Activated B cell treated with CpG ODN at 0.5 μM for 24 hours (primary cell): ENCODE results near the gene MAML3. TPM values are rescaled to one million over a fixed set of nuclear protein-coding genes. Genes with fewer than 3 reads are reported as not detected.

Source experiments
- ATAC-seq: fragments of 200-7000 bp; cut with Tn5 transposase; one replicate; pipeline ENCODE4 v1.10.0; 2021; ENCODE audit warnings: low read depth, mild to moderate bottlenecking, moderate library complexity
- CTCF ChIA-PET: fragments of 350-600 bp; sonication (Branson Sonifier 250); formaldehyde crosslinking; loops from one replicate; lab custom pipeline; 2021; ENCODE audit warnings: antibody characterized with exemption; lab: Charles Lee
- POLR2A ChIA-PET: fragments of 350-600 bp; sonication (Branson Sonifier 250); formaldehyde crosslinking; loops from one replicate; lab custom pipeline; 2021; ENCODE audit warnings: antibody characterized with exemption; lab: Charles Lee
- DNase-seq: peaks from one replicate; pipeline ENCODE4 v3.0.0; 2022
- H3K27ac Mint-ChIP-seq: one replicate; pipeline ENCODE4 v1.8.0; 2020; ENCODE audit warnings: mixed read lengths
- H3K27me3 Mint-ChIP-seq: one replicate; pipeline ENCODE4 v1.8.0; 2021; ENCODE audit warnings: mixed read lengths
- H3K36me3 Mint-ChIP-seq: one replicate; pipeline ENCODE4 v1.8.0; 2021; ENCODE audit warnings: low read depth, mixed read lengths
- H3K4me1 Mint-ChIP-seq: one replicate; pipeline ENCODE4 v1.8.0; 2021; ENCODE audit warnings: mixed read lengths
- H3K4me3 Mint-ChIP-seq: one replicate; pipeline ENCODE4 v1.8.0; 2020; ENCODE audit warnings: mild to moderate bottlenecking, mixed read lengths
- H3K9me3 Mint-ChIP-seq: one replicate; pipeline ENCODE4 v1.8.0; 2020; ENCODE audit warnings: mixed read lengths
- intact Hi-C: fragments of 100-400 bp; cut with micrococcal nuclease; formaldehyde crosslinking; loops from one replicate; pipeline ENCODE4 v1.15.1; 2024
- total RNA-seq: library from RNA; stranded (reverse); gene quantifications from 2 replicates; pipeline ENCODE4 v1.2.3, GENCODE V29; 2022
- TF ChIP-seq, protein P1 (sequence below): fragments of 200-600 bp; IDR thresholded peaks from one replicate; pipeline ENCODE4 v1.8.0; 2022; ENCODE audit warnings: antibody characterized with exemption, mild to moderate bottlenecking

MAML3 gene
- total RNA-seq, 1 donor from 2014 or later: 2.6 TPM

DNA sequence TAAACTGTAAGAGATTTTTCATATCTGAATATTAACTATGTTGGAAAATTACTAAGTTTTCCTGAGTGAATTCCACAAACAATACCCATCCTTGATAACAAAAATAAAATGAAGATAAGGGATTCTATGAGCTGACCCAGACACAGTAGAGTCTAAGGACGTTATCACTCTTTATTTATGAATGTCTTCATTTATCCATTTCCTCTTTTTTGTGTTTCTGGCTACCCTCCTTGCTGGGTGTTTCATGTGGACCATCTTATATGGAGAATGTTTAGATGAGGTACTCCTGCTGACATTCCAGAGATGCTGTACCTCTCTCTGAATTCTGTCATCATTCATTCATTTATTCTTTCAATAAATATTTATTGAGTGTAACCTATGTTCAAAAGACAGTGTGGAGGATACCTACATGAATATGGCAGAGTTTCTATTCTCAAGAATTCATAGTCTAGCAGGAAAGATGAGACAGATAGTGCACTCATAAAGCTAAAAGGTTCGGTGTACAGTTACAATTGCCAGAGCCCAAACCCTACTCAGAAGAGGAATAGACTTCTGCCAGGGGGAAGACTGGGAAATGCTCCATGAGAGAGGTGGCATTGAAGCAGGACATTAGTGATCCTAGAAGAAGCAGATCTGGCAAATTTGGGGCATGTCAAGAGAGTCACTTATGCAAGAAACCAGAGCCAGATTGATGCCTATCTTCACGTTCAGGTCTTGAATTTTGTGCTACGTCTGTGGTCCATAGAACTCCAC is 195.8 kb downstream of the MAML3 start:
- Mint-ChIP-seq H3K27ac (no peak overlapping the region), H3K4me3 (no peak overlapping the region), H3K4me1 (peaks cover 7% of the 10 kb centered on the region), H3K36me3 (no peaks in the 10 kb centered on the region), H3K27me3 (peaks cover 10% of the 10 kb centered on the region), H3K9me3 (no peaks in the 10 kb centered on the region)
- ChIA-PET POLR2A (no interaction called here), CTCF (no interaction called here)
- intact Hi-C loops: no loop called here
- DNase-seq (no peak), ATAC-seq (no peak)
- TF ChIP-seq, protein P1, sequence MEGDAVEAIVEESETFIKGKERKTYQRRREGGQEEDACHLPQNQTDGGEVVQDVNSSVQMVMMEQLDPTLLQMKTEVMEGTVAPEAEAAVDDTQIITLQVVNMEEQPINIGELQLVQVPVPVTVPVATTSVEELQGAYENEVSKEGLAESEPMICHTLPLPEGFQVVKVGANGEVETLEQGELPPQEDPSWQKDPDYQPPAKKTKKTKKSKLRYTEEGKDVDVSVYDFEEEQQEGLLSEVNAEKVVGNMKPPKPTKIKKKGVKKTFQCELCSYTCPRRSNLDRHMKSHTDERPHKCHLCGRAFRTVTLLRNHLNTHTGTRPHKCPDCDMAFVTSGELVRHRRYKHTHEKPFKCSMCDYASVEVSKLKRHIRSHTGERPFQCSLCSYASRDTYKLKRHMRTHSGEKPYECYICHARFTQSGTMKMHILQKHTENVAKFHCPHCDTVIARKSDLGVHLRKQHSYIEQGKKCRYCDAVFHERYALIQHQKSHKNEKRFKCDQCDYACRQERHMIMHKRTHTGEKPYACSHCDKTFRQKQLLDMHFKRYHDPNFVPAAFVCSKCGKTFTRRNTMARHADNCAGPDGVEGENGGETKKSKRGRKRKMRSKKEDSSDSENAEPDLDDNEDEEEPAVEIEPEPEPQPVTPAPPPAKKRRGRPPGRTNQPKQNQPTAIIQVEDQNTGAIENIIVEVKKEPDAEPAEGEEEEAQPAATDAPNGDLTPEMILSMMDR: no peak

DNA sequence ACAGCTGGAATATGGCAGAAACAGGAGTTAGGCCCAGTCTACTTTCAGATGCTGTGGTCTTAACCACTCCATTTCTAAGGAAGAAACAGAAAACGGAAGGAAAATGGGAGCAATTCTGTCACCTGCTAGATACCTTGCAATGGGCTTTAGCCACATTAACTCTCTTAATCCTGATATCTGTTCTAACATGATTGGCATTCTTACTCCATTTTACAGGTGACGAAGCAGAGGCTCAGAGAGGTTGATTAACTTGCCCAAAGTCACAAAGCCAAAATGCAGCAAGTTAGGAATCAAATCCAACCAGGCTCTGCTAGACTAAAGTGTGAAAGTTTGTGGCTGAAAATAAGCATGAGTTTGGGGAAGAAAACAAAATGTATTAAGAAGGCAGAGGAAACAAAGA is 196.9 kb downstream of the MAML3 start:
- Mint-ChIP-seq H3K4me3 (no peak overlapping the region), H3K9me3 (no peaks in the 10 kb centered on the region), H3K27ac (no peak overlapping the region), H3K27me3 (peaks cover 12% of the 10 kb centered on the region), H3K36me3 (no peaks in the 10 kb centered on the region), H3K4me1 (peaks cover 13% of the 10 kb centered on the region)
- ATAC-seq (no peak), DNase-seq (no peak)
- ChIA-PET CTCF (no interaction called here), POLR2A (no interaction called here)
- TF ChIP-seq, protein P1: no peak
- intact Hi-C loops: no loop called here

DNA sequence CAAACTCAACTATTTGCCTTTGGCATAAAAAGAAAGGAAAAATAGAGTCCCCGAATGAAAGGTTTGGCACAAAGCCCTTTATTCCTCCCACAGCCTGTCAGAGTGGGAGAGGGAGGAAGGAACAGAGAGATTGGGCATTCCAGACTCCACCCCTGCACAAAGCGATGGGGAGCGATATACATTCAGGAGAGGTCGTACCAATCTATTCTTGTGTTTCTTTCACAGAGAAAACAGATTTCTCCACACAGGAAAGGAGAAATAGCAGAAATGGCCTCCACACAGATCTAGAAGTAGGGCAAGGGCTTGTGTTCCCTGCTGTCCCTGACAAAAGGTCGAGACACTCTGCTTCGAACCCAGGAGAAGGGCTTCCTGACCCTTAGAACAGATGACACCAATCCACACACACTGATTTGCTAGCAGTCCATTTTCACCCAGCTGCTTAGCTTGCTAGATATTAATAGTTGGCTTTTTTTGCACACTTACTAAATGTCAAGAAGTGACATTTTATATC is 197.4 kb downstream of the MAML3 start:
- H3K4me1 Mint-ChIP-seq: peaks cover 13% of the 10 kb centered on the region
- no peak for ATAC-seq
- no peaks in the 10 kb centered on the region for H3K36me3 Mint-ChIP-seq
- DNase-seq: no peak
- H3K27me3 Mint-ChIP-seq: peaks cover 14% of the 10 kb centered on the region
- no peaks in the 10 kb centered on the region for H3K9me3 Mint-ChIP-seq
- TF ChIP-seq, protein P1: no peak
- ChIA-PET POLR2A (no interaction called here), CTCF (no interaction called here)
- intact Hi-C loops: no loop called here
- H3K4me3 Mint-ChIP-seq: no peak overlapping the region
- H3K27ac Mint-ChIP-seq: no peak overlapping the region

DNA sequence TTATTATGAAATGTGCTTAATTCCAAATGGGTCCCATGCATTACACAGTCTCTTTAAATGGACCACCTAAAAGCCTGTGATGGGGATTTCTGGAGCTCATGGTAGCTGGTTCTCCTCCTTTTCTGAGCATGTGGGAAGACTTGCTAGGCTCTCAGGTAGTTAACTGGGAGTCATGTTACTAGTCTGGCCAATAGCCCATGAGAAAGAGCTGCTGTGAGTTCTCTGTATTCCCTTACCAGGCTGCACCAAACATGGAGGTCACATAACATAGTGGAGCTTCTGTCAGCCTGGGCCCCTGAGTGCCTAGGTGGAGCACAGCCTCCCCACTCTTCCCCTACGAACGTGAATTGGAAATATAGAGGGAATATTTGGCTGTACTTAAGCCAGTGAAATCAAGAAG is 198.4 kb downstream of the MAML3 start:
- ChIA-PET CTCF (no interaction called here), POLR2A (no interaction called here)
- Mint-ChIP-seq H3K4me1 (peaks cover 18% of the 10 kb centered on the region), H3K9me3 (no peaks in the 10 kb centered on the region), H3K4me3 (no peak overlapping the region), H3K36me3 (no peaks in the 10 kb centered on the region), H3K27ac (no peak overlapping the region), H3K27me3 (peaks cover 9% of the 10 kb centered on the region)
- ATAC-seq (no peak), DNase-seq (no peak)
- TF ChIP-seq, protein P1: no peak
- intact Hi-C loops: no loop called here

DNA sequence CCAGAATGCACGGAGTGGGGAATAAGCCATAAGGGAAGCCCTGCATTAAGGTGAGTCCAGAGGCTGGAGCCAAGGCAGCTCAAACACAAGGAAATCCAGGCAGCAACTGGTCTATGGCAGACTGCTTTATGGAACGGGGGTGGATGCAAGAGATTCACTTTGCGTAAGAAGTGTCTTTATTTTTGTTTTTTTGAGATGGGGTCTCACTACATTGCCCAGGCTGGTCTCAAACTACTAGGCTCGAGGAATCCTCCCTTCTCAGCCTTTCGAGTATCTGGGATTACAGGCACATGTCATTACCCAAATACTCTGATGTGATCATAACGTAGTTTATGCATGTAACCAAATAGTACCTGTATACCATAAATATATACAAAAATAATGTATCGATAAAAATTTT is 199.5 kb downstream of the MAML3 start:
- Mint-ChIP-seq H3K27me3 (peaks cover 13% of the 10 kb centered on the region), H3K9me3 (peaks cover 2% of the 10 kb centered on the region), H3K27ac (no peak overlapping the region), H3K36me3 (peaks cover 1% of the 10 kb centered on the region), H3K4me1 (peaks cover 25% of the 10 kb centered on the region), H3K4me3 (no peak overlapping the region)
- DNase-seq: no peak
- ChIA-PET POLR2A (no interaction called here), CTCF (no interaction called here)
- intact Hi-C loops: no loop called here
- TF ChIP-seq, protein P1: no peak
- ATAC-seq: no peak
